ENCODE results near the gene CA12. TPM values are rescaled to one million over a fixed set of nuclear protein-coding genes. Genes with fewer than 3 reads are reported as not detected.

Gene CA12
- total RNA-seq, result 0.39 and 0.87 TPM in 2 replicates

DNA sequence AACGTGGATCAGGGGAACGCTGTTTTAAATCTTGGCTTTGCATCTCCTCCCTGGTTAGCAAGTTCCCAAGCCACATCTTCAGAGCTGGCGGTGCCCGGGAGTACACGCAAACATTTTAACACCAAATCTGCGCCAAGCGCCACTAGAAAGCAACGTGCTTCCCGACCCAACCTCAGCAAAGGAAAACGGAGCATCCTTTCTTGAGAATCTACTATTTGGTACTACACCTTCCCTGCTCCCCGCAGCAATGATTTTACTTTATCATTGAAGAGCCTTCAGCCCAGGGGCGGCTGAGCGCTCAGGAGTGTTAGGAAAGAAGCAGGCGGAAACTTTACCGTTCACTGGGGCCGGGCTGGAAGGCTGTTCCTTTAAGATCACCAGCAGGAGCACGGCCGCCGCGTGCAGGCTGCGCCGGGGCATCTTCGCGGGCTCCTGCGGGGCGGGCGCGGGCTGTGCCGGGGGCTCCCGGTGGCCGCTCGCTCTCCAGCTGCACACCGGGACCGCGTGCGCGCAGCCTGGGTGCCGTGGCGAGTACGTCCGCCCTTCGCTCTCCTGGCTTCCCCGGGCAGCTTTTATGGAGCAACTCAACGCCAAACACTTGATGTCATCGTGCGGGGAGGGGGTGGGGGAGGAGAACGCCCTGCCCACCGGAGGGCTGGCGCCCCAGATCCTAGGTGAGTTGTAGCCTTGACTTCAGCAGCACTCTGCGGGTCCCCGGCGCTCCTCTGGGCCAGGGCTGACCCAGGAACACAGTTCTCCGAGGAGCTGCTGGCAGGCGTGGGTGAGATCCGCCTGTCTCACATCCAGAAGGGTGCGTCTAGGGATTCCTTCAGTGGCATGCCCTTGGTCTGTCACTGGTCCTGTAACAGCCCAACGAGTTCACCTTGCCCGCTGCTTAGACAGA lies at the start of gene CA12:
CA12 (minus strand) TSS at position 546 of the 904 bp plus-strand sequence; CDS start at position 420, 126 bp downstream.

DNA sequence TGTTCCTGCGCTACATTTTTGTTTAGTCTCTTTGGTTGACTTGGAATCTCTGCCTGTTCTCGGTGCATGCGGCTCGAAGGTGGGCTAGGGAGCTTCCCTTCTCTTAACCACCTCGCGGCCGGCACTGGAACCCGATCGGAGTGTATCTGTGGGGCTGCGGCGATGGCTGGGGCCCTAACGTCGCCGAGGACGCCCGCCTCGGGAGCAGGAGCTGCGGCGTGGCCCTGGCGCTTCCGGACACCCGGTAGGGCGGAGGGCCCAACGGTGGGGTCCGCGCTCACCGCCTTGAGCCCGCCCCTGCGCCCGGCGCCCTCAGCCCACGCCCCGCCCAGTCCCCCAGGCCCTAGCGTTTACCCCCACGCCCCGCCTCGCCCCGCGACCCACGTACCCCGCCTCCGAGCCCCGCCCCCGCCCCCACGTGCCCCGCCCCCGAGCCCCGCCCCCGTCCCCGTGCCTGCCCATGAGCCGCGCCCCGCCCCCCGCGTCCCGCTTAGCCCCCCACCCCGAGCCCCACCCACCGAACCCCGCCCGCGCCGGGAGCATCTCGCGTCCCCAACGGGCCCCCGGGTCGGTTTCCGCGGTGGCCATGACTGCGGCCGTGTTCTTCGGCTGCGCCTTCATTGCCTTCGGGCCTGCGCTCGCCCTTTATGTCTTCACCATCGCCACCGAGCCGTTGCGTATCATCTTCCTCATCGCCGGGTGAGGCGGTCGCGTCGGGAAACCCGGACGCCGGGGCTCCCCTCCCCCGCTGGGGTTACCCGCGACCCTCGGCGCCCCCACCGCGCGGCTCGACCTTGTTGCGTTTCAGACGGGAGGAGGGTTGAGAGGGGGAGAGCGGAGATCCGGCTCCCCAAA lies 104.4 kb downstream of the CA12 start, which contains the start of gene APH1B:
APH1B (plus strand) TSS at position 568 of the 855 bp plus-strand sequence; CDS start at position 587, 19 bp downstream.

Other genes with a start within 250 kb of the CA12 start
- 128 and 170 TPM in 2 replicates for gene RPS27L, start 224.4 kb downstream of the CA12 start, total RNA-seq
- gene RAB8B, start 192.2 kb downstream of the CA12 start, total RNA-seq, result 39.4 and 42.8 TPM in 2 replicates
- gene APH1B, start 104.2 kb downstream of the CA12 start, total RNA-seq, result 10.2 and 16.9 TPM in 2 replicates
- 35.7 and 47.9 TPM in 2 replicates for gene USP3, start 122.7 kb upstream of the CA12 start, total RNA-seq
- gene FBXL22, start 215.5 kb upstream of the CA12 start, total RNA-seq, result 0.22 and 0.39 TPM in 2 replicates